KOPT-K1 (cell line): ENCODE measurements around the gene WDR13.
"Not testable (repeated sequence)": the region's sequence is repeated elsewhere in the genome, so short reads cannot be mapped to it uniquely, and the experiment has no call there.

Experiments
- H3K27ac ChIP-seq: fragments of 200-600 bp; sonication (generic); 2 replicates; pipeline ENCODE4 v1.5.1; 2016; ENCODE audit warnings: antibody characterized with exemption, mild to moderate bottlenecking, low read depth, low read length; ENCODE audit not compliant: poor library complexity, severe bottlenecking
- H3K36me3 ChIP-seq: fragments of 200-600 bp; sonication (generic); 2 replicates; pipeline ENCODE4 v1.5.1; 2017; ENCODE audit warnings: antibody characterized with exemption, mild to moderate bottlenecking, low read length, moderate library complexity; ENCODE audit not compliant: insufficient read depth
- H3K9me3 ChIP-seq: fragments of 200-600 bp; sonication (generic); 2 replicates; pipeline ENCODE4 v1.5.1; 2017; ENCODE audit warnings: antibody characterized with exemption, low read length, mild to moderate bottlenecking; ENCODE audit not compliant: insufficient read depth, poor library complexity, severe bottlenecking

WDR13 gene

DNA sequence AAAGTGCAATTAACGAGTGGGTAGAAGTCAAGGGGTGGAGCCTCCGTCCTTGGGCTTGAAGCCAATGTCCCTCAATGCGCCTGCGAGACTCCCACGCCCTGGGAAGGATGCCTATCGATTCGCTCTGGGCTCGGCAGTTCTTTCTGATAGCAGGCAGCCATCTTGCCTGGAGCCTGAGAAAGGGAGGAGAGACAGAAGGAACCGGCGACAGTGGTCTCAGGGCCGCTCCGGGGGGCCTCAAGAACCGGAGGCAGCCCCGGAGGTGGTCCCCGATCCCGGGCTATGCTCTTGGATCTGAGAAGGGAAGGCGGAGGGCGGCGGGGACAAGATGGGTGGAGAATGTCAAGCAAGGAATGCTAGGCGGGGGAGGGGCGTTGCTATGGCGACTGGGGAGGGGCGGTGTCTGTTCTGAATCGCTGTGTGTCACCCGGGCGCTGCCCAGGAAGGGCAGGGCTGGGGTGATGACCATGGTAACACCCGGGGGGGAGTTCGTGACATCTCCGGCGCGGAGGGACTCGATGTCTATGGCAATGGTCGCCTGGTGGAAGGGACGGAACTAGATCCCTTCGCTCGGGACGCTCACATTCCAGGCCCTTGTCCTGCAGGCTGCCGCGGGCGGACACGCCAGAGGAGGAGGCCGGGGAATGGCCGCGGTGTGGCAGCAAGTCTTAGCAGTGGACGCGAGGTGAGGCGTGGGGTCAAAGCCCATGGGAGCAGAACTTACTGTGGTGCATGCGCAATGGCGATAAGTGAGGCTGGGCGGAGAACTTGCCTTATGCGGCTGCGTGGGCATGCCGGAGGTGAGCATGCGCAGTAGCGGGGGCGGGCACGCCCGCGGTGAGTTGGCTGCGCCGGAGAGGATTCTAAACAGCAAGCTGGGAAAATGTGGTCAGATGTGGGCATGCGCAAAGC is at the start of gene WDR13:
Gene WDR13, plus strand, starts transcription at position 140 of the 912 bp plus-strand sequence. Its CDS starts 505 bp downstream, at position 645.
- Histone ChIP-seq H3K27ac (peak within 1 kb of the TSS; percentile 92), H3K9me3 (no peaks in the 10 kb centered on the region), H3K36me3 (peaks cover 21% of the 10 kb centered on the region; the same call in 1 of the 2 replicates)

DNA sequence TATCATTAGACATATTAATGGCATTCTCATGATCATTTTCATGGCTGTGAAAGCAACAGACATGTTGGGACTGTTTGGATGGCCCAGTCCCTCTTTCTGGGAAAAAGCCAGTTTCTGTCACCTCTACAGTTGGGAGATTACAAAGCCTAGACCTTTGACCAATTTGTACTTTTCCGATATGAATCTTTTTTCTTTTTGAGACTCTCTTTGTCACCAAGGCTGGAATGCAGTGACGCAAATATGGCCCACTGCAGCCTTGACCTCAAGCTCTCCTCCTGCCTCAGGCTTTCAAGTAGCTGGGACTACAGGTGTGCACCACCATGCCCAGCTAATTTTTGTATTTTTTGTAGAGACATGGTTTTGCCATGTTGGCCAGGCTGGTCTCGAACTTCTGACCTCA is 48.4 kb upstream of the WDR13 start:
- H3K27ac ChIP-seq, result no peak overlapping the region
- H3K36me3 ChIP-seq, result peaks cover 44% of the 10 kb centered on the region
- H3K9me3 ChIP-seq, result no peaks in the 10 kb centered on the region

DNA sequence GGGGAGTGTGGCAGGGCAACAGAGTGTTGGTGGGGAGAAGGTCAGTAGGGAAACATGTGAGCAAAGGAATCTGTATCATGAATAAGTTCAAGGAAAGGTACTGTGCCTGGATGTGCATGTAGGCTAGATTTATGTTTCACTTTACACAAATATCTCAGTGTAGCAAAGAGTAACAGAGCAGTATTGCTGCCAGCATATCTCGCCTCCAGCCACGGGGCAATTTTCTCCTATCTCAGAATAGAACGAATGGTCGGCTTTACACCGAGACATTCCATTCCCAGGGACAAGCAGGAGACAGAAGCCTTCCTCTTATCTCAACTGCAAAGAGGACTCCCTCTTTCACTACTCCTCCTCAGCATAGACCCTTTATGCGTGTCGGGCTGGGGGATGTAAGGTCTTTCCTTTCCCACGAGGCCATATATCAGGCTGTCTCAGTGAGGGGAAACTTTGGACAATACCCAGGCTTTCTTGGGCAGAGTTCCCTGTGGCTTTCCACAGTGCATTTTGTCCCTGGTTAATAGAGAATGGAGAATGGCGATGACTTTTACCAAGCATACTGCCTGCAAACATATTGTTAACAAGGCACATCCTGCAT is 41.5 kb upstream of the WDR13 start:
- not testable (repeated sequence) for H3K9me3 ChIP-seq, H3K27ac ChIP-seq
- peaks cover 51% of the 10 kb centered on the region for H3K36me3 ChIP-seq

DNA sequence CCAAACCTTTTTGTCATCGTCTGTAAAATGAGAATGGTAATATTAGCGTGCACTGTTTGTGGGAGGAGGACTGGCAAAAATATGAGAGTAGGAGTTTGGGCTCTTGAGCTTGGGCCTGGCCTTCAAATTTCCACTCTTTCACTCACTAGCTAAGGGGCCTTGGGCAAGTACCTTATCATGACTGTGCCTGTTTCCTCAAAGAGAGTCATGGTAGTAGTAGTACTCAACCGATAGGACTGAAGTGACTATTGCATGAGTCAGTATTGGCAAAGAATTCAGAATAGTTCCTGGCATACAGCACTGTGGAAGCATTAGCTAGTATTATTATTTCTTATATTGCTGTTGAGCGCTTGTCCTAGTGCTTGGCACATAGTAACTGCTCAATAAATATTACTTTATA is 39.0 kb upstream of the WDR13 start:
- peaks cover 67% of the 10 kb centered on the region for H3K36me3 ChIP-seq
- H3K9me3 ChIP-seq, result no peaks in the 10 kb centered on the region
- H3K27ac ChIP-seq, result no peak overlapping the region

DNA sequence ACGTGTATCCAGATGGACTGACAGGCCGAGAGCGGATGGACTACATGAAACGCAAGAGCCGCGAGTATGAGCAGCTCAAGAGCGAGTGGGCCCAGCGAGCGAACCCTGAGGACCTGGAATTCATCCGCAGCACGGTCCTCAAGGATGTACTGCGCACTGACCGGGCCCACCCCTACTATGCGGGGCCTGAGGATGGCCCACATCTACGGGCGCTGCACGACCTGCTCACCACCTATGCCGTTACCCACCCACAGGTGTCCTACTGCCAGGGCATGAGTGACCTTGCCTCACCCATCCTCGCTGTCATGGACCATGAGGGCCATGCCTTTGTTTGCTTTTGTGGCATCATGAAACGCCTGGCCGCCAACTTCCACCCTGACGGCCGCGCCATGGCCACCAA is 37.7 kb upstream of the WDR13 start:
- H3K36me3 ChIP-seq, result peaks cover 67% of the 10 kb centered on the region

DNA sequence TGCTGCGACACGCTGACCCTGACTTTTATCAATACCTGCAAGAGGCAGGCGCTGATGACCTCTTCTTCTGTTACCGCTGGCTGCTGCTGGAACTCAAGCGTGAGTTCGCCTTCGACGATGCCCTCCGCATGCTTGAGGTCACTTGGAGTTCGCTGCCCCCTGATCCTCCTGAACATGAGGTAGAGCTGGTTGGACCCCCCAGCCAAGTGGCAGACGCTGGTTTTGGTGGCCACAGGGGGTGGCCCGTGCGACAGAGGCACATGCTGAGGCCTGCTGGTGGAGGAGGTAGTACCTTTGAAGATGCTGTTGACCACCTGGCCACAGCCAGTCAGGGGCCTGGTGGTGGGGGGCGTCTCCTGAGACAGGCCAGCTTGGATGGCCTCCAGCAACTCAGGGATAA is 37.2 kb upstream of the WDR13 start:
- no peaks in the 10 kb centered on the region for H3K9me3 ChIP-seq
- no peak overlapping the region for H3K27ac ChIP-seq
- peaks cover 63% of the 10 kb centered on the region for H3K36me3 ChIP-seq

More for the DNA sequence above, 37.7 kb upstream of the WDR13 start:
- Histone ChIP-seq H3K27ac (no peak overlapping the region), H3K9me3 (no peaks in the 10 kb centered on the region)

DNA sequence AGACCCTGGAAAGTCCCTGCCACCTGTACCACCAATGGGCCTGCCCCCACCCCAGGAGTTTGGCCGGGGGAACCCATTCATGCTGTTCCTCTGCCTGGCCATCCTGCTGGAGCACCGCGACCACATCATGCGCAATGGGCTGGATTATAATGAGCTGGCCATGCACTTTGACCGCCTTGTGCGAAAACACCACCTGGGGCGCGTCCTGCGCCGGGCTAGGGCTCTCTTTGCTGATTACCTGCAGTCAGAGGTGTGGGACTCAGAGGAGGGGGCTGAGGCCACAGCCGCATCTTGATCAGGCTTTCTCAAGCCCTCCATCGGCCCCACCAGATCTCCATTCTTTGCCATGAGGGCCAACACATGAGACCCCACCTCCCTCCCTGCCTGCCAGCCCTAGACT is 36.6 kb upstream of the WDR13 start:
- Histone ChIP-seq H3K27ac (no peak overlapping the region), H3K36me3 (peaks cover 59% of the 10 kb centered on the region), H3K9me3 (no peaks in the 10 kb centered on the region)

DNA sequence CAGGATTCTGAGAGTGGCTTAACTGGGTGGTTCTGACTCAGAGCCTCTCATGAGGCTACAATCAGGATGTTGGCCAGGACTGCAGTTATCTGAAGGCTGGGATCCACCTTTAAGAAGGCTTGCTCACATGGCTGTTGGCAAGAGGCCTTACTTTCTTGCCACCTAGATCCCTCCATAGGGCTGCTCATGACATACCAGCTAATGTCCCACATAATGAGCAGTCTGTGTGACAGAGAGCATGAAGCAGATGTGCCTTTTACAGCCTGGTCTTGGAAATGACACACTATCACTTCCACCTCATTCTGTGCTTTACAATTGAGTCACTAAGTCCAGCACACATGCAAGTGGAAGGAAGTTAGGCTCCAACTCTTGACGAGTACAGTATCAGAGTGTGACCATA is 27.3 kb upstream of the WDR13 start:
- peaks cover 2% of the 10 kb centered on the region; the same call in 1 of the 2 replicates for H3K36me3 ChIP-seq
- no peaks in the 10 kb centered on the region for H3K9me3 ChIP-seq
- no peak overlapping the region for H3K27ac ChIP-seq

DNA sequence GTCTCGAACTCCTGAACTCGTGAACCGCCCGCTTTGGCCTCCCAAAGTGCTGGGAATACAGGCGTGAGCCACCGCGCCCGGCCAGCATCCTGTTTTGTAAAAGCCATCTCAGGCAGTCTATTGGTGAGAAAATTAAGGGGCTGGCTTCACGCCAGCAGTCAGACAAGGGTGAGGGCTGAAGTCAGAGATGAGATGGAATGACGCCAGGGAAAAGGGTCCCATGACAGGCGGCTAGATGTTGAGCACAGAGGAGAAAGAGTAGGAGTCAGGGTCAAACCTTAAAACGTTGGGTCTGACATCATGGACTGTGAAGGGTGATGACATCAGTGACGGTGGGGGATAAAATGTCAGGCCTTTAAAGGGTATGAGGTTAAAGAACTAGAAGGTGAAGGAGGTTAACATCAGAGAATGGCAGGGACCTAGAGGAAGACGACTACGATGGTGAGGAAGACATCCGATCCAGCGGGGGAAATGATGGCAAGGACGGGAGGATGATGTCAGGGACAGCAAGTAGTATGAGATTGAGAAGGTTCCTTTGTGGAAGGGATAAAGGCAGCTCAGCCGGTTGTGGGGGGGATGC is 23.5 kb upstream of the WDR13 start:
- H3K36me3 ChIP-seq, result peaks cover 40% of the 10 kb centered on the region
- peak overlapping the region; percentile 98 for H3K27ac ChIP-seq
- H3K9me3 ChIP-seq, result no peaks in the 10 kb centered on the region

DNA sequence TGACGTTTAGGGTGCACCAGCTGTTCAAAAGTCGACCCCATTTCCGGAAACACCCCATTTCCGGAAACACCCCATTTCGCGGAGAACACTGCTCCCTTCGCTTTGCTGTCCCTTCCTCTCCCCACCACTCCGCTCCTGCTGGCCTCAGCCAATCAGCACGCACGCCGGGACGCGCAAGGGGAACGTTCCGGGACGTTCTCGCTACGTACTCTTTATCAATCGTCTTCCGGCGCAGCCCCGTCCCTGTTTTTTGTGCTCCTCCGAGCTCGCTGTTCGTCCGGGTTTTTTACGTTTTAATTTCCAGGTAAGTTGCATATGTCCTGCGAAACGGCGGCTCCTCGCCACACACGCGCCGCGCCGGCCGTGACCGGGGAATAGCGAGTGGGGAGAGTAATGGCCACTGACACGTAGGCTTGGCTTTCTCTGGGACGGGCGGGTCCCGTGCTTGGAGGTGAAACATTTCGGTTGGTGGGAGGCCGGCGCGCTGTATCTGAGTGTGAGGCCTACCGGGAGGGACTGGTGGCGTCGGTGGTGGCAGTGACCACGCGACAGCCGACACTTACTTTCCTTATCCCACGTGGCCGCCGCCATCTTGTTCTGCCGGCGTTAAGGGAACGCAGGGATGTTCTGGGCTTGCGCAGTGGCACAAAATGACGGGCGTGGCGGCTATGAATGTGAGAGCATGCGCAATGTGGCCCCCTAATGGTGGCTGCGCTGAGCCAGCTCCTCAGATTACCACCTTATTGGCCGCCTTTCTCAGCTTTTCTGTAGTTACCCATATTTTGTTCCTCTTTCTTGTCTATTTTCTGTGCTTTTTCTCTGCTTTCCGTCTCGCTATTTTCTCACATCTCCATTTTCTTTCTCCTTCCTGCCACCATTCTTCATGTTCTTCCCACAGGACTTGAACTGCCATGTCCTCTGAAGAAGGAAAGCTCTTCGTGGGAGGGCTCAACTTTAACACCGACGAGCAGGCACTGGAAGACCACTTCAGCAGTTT is 22.7 kb upstream of the WDR13 start, which contains the start of gene RBM3:
Gene RBM3, plus strand, starts transcription at position 215 of the 997 bp plus-strand sequence. Its CDS starts 697 bp downstream, at position 912.
- Histone ChIP-seq H3K36me3 (peaks cover 48% of the 10 kb centered on the region), H3K9me3 (no peaks in the 10 kb centered on the region), H3K27ac (peak within 1 kb of the TSS; percentile 98)

DNA sequence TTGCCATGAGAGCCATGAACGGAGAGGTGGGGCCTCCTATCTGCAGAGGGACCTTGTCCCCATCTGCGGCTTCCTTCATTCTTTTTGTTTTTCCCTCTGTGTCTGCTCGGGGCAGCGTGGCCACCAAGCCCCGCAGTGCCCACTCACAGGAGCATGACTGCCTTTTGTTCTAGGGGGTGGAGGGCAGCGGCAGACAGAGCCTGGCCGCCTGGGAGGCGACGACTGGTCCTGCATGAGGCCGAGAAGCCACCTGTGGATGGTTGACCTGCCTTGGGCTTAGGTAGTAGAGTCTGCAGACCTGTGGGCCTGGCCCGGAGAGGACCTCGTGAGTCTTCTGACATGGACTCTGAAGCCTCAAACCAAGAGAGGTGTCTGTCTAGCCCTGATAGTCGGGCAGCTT is 21.6 kb upstream of the WDR13 start:
- Histone ChIP-seq H3K36me3 (peaks cover 54% of the 10 kb centered on the region), H3K27ac (peak overlapping the region; percentile 98), H3K9me3 (no peaks in the 10 kb centered on the region)

DNA sequence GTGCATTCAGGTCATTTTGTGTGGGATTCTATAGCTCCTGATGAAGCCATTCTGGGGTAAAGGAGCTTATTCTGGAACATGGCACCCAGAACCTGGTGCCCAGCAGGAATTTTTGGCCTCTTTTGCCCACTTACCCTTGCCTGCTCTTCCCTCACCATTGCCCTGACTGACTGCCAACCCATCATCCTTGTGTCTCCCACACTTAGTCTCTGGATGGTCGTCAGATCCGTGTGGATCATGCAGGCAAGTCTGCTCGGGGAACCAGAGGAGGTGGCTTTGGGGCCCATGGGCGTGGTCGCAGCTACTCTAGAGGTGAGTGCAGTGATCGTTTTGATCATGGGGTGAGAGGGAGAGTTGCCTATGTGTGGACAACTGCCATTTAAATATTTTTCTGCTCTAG is 21.2 kb upstream of the WDR13 start:
- H3K36me3 ChIP-seq, result peaks cover 54% of the 10 kb centered on the region

DNA sequence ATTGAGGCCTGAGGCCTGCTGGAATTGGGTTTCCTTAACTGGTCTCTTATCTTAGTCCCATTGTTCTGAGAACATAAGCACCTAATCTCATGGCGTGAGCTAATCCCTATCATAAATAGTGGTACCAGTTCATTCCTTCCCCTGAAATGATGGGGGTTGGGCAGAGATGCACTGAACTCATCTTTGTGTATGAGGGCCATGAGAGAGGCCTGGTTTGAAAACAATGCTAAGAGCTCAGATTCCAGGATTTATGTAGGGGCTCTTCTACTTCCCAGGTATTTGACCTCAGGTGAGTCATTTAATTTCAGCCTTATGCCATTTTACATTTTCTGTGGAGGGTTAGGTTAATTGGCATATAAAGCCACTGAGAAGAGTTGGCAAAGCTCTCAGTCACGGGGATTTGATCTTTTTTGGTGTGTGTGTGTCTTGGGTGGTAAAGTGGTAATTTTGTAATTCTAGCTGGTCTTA is 18.6 kb upstream of the WDR13 start:
- H3K27ac ChIP-seq, result no peak overlapping the region
- no peaks in the 10 kb centered on the region for H3K9me3 ChIP-seq
- H3K36me3 ChIP-seq, result peaks cover 54% of the 10 kb centered on the region

More for the DNA sequence above, 21.2 kb upstream of the WDR13 start:
- Histone ChIP-seq H3K27ac (peak overlapping the region; percentile 98), H3K9me3 (no peaks in the 10 kb centered on the region)

DNA sequence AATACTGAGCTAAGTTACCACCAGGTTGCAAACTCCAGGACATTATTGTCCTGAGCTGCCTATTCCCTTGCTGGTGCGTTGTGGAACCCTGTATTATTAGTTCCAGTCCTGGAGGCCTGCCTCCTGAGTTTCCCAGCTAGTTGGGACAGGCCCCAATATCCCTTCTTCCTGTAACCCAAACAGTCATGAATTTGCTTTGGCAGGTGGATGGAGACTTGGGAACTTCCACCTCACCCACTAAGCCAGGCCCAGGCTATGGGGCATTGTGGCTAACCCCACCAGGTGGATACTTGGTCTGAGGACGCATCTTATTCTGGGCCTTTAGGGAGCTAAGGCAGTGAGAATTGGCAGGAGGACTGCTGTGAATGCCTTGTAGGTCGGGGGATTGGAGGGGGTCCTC is 18.0 kb upstream of the WDR13 start:
- no peak overlapping the region for H3K27ac ChIP-seq
- H3K9me3 ChIP-seq, result no peaks in the 10 kb centered on the region
- peaks cover 54% of the 10 kb centered on the region for H3K36me3 ChIP-seq
